HG03439 (cell line): Measurements from ENCODE around the gene DNAJB13.

Experiments
- ATAC-seq: cut with Tn5 transposase; IDR thresholded peaks from one replicate; pipeline ENCODE4 v1.9.1; 2021; ENCODE audit warnings: mild to moderate bottlenecking, moderate library complexity; ENCODE audit not compliant: unreplicated experiment

DNAJB13 gene

GRCh38 chr11:74012074-74012809 lies 61.4 kb downstream of the DNAJB13 start:
- no peak for ATAC-seq

DNA sequence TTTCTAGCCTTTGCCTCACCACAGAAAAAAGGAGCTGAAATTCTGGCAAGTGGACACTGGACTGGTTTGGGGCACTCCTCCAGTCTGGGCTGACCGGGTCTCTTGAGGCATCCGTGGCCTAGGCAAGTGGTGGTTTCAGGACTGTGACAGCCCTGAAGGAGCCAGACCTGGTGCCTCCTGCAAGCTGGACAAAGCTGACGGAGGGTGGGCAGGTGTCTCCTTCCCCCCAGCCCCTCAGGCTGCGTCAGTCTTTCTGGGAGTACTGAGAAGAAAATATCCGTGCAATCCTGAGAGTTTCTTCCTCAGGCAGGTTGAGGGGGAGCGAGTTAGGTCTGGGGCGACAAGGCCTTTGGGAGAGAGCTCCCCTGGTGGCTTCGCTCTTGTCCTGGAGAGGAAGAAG lies 62.3 kb downstream of the DNAJB13 start:
- ATAC-seq, result no peak

DNA sequence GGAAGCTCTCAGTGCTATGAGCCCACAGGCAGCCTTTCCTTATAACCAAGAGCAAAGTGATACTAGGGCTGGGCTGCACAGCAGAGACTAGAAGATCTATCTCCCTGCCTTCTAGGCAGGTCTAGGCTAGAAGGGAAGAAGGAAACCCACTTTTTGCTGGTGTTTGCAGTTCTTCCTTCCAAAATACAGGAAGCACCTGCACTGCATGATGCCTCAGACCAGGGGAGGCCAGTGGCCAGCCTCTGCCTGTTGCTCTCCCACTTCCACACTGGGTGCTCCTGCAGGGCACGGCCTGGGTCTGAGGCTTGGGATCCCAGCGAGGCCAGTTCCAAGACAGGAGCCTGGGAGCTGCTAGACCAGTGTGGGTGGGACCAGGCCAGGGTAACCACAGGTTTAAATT lies 64.1 kb downstream of the DNAJB13 start:
- no peak for ATAC-seq

DNA sequence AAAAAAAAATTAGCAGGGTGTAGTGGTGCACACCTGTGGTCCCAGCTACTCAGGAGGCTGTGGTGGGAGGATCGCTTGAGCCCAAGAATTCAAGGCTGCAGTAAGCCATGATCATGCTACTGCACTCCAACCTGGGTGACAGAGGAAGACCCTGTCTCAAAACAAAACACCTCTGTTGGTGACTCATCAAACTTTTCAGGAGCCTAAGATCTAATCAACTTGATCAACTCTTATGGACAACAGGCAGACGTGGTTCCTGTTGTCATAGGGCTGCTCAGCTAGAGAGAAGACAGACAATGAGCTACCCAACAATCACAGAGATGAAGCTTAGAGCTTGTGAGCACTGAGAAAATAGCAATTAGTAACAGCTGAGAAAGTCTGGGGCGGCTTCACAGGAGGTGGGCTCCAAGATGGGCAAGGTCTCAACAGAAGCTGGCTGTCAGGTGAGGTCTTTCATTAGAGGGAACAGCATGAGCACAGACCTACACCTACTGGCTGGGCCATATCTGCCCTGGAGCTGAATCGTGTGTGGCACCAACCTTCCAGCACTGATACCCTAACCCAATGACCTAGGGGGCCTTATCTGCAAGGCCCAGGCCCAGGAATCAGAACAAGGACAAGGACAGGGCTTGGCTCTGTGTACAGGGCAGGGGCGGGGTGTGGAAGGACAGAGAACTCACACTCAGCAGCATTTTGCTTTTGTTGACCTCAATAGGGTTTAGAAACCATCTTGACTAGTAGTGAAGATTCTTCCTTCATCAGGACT lies 65.3 kb downstream of the DNAJB13 start:
- ATAC-seq, result no peak

DNA sequence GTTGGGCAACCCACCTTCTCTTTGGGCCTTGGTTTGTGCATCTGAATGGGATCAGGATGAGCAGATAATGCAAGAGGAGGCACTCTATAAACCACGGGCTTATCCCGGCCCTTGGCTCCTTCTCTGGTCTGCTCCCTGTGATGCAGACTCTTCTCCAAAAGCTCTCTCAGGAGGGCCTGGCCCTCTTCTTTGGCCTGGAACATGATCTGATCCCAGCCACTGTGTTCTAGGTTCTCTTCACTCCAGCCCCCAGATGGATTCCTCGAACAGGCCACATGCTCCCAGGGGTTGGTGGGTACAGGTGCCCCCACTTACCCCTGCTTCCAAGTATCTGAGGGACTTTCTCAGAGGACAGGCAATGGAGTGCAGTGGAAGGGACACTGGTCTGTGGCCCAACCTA lies 66.8 kb downstream of the DNAJB13 start:
- no peak for ATAC-seq

GRCh38 chr11:74018331-74019005 lies 67.6 kb downstream of the DNAJB13 start:
- no peak for ATAC-seq

DNA sequence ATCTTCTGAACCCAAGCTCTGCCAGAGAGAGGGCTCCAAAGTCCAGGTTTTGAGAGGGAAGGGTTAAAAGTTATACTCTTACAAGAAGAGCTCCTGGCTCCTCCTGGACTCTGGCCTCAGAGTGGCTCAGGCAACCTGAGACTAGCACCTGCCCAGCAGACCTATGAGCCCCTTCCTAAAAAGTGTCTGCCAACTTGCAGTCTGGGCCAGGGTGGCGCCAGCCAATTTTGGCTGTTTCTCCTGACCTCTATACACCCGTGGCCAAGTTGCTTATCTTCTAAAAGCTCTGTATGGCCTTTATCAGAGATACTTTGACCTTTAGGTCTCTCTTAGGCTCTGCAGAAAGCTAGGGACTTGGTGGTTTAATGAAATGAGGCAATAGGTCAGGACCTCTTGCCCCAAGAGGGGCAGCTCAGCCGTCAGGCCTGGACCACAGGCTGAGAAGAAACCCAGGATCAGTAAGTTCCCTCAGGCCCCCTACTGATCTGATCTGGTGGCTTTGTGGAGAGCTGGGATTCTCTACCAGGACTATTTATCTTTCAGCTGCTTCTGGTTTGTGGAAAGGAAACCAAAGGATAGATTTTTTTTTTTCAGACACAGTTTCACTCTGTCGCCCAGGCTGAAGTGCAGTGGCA lies 68.4 kb downstream of the DNAJB13 start:
- no peak for ATAC-seq

DNA sequence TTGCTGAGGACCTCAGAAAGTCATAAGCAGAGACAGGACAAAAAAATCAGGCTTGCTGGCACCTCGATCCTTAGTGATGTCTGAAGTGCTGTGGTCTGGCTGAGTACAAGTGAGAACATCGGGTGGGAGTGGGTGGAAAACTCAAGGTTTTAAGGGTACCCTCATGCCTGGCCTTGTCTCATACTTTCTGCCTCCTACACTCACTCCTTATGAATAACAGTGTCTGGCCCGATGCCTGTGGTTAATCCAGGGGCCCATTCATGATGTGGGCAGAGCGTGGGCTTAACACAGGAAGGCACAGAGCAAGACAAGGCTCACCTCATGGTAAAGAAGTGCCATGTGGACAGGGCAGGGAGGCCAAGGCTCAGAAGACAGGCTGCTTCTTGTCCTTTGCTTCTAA lies 69.0 kb downstream of the DNAJB13 start:
- ATAC-seq, result no peak
